HG02798 (cell line): Measurements from ENCODE around the gene GREB1L.
"Not testable (repeated sequence)": the region's sequence is repeated elsewhere in the genome, so short reads cannot be mapped to it uniquely, and the experiment has no call there.

ENCODE experiments used
- ATAC-seq: cut with Tn5 transposase; IDR thresholded peaks from one replicate; pipeline ENCODE4 v1.9.1; 2021; ENCODE audit warnings: mild to moderate bottlenecking; ENCODE audit not compliant: unreplicated experiment, poor library complexity

Gene GREB1L

GRCh38 chr18:21303445-21303844 is 61.4 kb downstream of the GREB1L start:
- no peak for ATAC-seq

GRCh38 chr18:21303895-21304294 is 61.9 kb downstream of the GREB1L start:
- ATAC-seq: no peak

DNA sequence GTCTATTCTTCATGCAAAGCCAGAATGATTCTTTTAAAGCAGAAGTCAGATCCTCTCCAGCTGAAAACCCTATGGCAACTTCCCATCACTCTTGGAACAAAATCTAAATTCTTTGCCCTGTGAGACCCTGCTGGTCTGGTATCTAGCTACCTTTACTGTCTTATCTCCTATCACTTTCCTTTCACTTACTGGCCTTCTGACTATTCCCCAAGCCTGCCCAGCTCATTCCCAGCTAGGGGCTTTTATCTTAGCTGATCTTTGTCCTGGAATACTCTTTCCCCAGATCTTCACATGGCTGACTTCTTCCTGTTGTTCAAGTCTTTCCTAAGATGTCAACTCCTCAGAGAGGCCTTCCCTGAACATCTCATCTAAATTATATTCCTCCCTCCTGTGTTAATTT is 63.6 kb downstream of the GREB1L start:
- no peak for ATAC-seq

- no peak for ATAC-seq
Measured at GRCh38 chr18:21306368-21306767, 64.3 kb downstream of the GREB1L start.

DNA sequence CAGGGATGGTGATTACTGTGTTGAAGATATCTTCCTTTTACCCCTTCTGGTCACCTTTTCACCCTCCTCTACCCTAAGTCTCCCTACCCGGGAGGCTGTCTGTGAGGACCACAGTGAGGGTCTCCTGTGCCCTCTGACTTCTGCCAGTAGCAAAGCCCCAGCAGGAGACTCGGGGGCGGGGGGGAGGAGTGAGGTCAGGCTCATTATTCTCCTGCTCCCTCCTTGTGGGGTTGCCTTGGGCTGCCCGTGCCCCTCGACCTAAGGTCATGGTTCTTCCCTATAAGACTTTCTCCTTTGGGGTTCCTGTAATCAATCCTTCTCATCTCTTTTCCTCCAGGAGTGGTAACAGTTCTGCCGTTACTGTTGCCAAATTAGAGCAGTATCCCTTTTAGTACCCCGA is 65.5 kb downstream of the GREB1L start:
- ATAC-seq: no peak

DNA sequence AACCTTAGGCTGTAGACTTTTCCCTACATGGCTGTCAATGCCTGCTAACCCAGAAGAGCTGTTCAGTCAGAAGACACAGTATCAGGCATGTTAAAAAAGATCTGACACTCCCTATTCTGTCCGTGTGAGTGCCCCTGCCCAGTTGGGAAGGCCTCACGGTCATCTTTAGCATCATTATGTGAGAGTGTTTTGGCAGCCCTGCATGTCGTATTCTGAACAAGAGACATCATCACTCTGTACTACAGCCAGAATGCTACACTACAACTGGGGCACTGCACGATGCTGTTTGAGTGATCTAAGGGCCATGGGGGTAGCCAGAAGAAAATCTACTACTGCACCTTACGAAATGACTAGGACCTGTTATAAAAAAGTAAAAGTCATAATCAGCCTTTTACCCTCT is 67.2 kb downstream of the GREB1L start:
- no peak for ATAC-seq

DNA sequence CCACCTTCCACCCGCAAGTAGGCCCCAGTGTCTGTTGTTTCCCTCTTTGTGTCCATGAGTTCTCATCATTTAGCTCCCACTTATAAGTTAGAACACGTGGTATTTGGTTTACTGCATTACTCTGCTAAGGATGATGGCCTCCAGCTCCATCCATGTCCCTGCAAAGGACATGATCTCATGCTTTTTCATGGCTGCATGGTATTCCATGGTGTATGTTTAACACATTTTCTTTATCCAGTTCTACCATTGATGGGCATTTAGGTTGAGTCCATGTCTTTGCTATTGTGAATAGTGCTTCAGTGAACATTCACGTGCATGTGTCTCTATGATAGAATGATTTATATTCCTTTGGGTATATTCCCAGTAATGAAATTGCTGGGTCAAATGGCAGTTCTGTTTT is 69.9 kb downstream of the GREB1L start:
- not testable (repeated sequence) for ATAC-seq

GRCh38 chr18:21313576-21313975 is 71.5 kb downstream of the GREB1L start:
- ATAC-seq: no peak

GRCh38 chr18:21314724-21315123 is 72.7 kb downstream of the GREB1L start:
- ATAC-seq: no peak

DNA sequence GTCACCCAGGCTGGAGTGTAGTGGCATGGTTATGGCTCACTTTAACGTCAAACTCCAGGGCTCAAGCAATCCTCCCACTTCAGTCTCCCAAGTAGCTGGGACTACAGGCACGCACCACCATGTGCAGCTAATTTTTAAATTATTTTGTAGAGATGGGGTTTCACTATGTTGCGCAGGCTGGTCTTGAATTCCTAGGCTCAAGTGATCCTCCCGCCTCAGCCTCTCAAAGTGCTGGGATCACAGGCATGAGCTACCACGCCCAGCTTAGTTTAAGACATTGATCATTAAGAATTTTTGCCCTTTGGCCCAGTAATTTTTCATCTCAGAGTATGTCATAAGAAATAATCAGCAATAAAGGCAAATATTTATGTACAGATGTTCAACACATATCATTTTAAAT is 73.1 kb downstream of the GREB1L start:
- not testable (repeated sequence) for ATAC-seq

DNA sequence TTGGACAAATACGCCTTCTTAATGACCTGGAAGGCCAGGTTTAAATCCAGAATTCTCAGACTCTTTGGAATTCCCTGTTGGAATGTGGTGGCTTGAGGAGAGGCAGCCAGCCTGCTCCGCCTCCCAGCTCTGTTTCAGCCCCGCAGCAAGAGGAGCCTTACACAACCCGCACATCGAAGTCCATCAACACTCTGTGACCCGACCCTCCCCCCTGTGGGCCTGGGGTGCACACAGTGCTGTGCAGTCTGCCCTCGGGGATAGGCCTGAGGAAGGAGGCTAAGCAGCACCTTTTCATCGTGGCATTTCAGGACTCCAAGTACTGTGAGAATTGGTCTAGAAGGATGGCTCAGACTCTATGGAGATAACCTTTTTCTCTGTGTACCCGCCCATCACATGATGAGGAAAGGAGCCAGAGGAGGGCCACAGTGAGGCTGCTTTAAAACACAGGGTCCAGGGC is 73.7 kb downstream of the GREB1L start:
- ATAC-seq: no peak

DNA sequence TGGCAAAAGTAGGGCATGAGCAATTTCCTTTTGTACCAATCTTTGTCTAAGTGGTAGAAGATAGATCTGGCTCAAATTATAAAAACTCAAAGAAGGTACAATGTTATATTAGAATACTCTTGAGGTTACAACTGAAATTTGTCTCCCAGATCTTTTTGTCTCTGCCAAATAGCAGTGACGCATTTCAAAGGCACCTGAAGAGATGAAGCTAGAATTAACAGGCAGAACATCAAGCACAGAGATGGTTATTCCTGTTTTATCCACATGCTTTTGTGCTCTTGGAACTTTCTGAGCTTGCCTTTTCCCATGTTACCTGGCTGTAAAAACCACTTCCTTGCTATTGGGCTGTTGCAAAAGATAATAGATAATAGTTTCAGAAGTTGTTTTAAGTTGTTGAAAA is 74.3 kb downstream of the GREB1L start:
- no peak for ATAC-seq

GRCh38 chr18:21321711-21322110 is 79.7 kb downstream of the GREB1L start:
- no peak for ATAC-seq

- no peak for ATAC-seq
Measured at GRCh38 chr18:21327101-21327500, 85.1 kb downstream of the GREB1L start.

DNA sequence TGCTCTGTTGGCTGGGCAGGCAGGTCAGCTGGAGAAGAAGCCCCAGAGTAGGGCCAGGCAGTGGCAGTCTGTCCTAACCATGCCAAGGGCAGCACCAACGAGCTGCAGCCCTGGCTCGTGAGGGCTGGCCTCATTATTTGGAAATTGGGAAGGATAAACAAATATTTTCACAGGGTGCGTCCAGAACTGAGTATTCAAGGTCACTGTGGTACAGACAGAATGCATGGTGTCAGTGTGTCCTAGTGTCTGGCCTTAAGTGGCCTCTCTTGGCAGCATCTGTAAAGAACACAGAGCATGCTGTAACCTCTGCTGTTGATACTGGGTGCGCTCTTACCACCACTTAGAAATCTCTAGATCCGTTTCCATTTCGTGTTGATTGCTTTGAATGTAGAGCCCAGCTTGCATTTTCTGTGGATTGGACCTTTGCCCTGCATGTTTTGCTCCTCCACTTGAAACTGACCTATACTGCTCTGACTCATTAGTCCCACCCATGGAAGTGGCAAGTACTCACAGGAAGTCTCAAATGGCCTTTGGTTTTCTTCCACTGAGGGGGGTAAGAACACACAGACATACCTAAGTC is 88.2 kb downstream of the GREB1L start:
- no peak for ATAC-seq

DNA sequence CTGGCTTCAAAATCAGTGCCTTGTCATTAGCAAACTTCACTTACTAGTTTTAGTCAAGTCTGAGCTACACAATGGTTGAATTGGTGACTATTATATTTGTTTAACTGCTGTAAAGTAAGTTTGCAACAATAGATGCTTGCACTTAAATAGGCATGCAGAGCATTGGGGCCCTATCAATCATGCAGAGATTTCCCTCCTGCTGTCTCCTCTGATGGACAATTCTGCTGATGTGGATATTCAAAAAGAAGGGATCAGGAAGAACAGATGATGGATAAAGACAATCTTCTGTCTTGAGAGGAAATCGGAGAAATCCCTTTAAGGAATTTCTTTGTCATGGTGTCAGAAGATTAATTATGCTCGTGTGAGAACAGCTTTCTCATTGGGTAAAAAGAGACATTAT is 89.0 kb downstream of the GREB1L start:
- ATAC-seq: no peak

DNA sequence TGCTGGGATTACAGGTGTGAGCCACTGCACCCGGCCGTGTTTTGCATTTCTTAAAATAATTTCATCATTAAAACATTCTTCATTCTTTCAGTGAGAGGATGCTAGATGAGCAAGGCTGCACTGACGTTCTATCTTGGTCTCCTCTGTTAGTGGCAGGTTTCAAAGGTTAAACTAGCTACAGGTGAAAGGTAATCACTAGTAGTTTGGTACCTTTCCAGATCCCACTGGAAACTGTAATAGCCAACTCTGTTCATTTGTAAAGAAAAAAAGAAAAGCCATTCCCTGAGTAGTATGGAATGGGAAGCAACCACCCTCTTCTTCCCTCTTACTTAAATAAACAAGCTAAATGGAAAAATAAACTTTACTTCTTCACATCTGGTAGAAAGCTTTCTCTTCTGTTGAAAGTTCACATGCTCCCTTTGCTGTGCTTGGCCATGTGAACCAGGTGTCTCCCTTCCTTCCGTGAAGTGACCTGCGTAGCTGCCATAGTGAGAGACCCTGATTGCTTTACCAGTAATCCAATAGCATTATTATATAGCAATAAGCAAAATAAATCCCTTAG is 94.0 kb downstream of the GREB1L start:
- no peak for ATAC-seq

DNA sequence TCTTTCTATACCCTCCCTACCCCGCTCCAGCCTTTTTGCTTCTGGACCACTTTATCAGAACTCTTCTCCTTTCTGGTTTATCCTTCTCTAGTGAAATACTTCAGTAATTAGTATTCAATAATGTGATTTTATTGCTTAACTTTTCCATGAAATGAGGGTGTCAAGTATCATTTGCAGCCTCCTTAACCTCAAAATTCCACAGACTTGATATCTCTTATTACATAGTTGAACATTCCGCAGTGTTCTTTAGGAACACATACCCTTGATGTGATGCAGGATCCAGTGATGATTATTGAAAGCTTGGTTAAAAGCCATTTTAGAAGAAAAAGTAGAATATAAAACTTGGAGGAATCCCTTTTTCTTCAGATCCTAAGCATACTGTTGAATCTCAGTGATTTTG is 94.8 kb downstream of the GREB1L start:
- ATAC-seq: no peak

GRCh38 chr18:21341141-21341540 is 99.1 kb downstream of the GREB1L start:
- no peak for ATAC-seq

GRCh38 chr18:21342372-21342771 is 100.3 kb downstream of the GREB1L start:
- ATAC-seq: no peak

DNA sequence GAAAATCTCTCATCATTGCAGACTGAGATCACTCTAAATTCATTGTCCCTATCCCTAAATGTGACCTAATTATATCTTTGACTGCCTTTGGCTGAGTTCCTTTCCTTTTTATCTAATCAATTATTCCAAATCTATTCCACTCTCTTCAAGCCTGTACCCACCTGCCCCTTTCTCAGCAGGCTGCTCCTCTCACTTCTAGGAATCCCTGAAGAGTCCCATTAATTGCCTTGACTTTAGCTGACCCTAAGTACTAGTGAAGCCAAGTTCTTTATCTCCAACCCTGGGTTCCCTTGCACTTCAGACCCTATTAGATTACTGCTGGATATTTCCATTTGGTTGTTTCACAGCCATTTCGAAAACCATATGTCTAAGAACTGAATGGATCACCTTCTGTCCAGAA is 102.8 kb downstream of the GREB1L start:
- ATAC-seq: no peak

DNA sequence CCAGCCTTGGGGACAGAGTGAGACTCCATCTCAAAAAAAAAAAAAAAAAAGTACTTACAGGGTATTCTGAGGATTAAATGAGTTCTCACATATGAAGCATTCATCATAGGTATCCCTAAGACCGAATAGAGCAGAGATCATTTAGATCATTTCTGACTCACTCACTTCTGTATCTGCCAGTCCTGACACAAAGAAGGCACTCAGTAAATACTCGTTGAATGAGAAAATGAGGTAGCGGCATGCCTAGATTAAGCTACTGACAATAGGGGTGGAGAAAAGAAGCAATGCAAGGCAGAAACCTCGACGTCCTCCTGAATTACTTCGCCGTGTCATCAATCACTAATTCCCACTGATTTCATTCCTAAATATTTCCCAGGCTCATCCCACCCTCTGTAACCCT is 103.8 kb downstream of the GREB1L start:
- ATAC-seq: no peak

DNA sequence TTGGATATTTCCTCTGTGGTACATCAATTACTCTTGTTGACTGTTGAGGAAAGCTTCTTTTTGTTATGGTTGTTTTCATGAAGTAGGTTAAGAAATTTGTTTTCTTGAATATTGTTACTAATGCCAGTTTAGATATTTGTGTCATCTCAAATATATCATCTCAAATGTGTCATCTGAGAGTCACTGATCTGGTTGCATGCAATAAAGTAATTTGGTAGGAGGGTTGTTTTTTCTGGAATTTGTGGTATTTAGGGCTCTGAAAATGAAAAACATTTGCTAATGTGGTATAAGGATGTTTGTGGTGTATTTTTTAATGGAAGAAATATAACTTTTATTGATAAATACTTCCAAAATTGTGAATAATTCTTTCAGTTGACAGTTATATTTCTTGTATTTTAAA is 117.7 kb downstream of the GREB1L start:
- no peak for ATAC-seq
